Loucy (cell line): ENCODE results near the gene HABP4.

ENCODE experiments used
- H2AFZ ChIP-seq: fragments of 200-600 bp; sonication (generic); 2 replicates; pipeline ENCODE4 v1.6.0; 2016; ENCODE audit warnings: antibody characterized with exemption, mild to moderate bottlenecking, low read length, moderate library complexity
- H3F3A ChIP-seq: fragments of 200-600 bp; 2 replicates; pipeline ENCODE4 v1.6.0; 2016; ENCODE audit warnings: antibody characterized with exemption, low read depth, mild to moderate bottlenecking
- H3K27me3 ChIP-seq: fragments of 200-600 bp; sonication (generic); 2 replicates; pipeline ENCODE4 v1.6.1; 2014; ENCODE audit warnings: low read length, mild to moderate bottlenecking; ENCODE audit not compliant: insufficient read depth, poor library complexity, severe bottlenecking
- H3K36me3 ChIP-seq: fragments of 200-600 bp; sonication (generic); 2 replicates; pipeline ENCODE4 v1.6.1; 2016; ENCODE audit warnings: low read length; ENCODE audit not compliant: insufficient read depth
- H3K4me1 ChIP-seq: fragments of 200-600 bp; sonication (generic); 2 replicates; pipeline ENCODE4 v1.5.1; 2014; ENCODE audit warnings: low read length, mild to moderate bottlenecking; ENCODE audit not compliant: insufficient read depth, poor library complexity, severe bottlenecking
- H3K4me2 ChIP-seq: fragments of 200-600 bp; sonication (generic); 2 replicates; pipeline ENCODE4 v1.6.0; 2014; ENCODE audit warnings: antibody characterized with exemption, low read length, low read depth, mild to moderate bottlenecking; ENCODE audit not compliant: poor library complexity, severe bottlenecking
- H3K4me3 ChIP-seq: fragments of 200-600 bp; sonication (generic); 2 replicates; pipeline ENCODE4 v1.5.1; 2014; ENCODE audit warnings: low read length, mild to moderate bottlenecking, mixed read lengths; ENCODE audit not compliant: poor library complexity, severe bottlenecking
- H3K79me2 ChIP-seq: fragments of 200-600 bp; sonication (generic); 2 replicates; pipeline ENCODE4 v1.6.1; 2014; ENCODE audit warnings: low read length; ENCODE audit not compliant: insufficient read depth
- H3K9ac ChIP-seq: fragments of 200-600 bp; sonication (generic); 2 replicates; pipeline ENCODE4 v1.6.0; 2014; ENCODE audit warnings: mild to moderate bottlenecking, low read depth, low read length, moderate library complexity; ENCODE audit not compliant: poor library complexity, severe bottlenecking
- H3K9me2 ChIP-seq: fragments of 200-600 bp; sonication (generic); replicated peaks from 2 replicates; pipeline ENCODE4 v1.6.1; 2016; ENCODE audit warnings: low read depth, low read length, mixed read lengths
- H3K9me3 ChIP-seq: fragments of 200-600 bp; sonication (generic); 2 replicates; pipeline ENCODE4 v1.6.1; 2014; ENCODE audit warnings: mild to moderate bottlenecking, antibody characterized with exemption, low read length, low read depth; ENCODE audit not compliant: insufficient read depth
- H4K20me1 ChIP-seq: fragments of 200-600 bp; sonication (generic); 2 replicates; pipeline ENCODE4 v1.6.0; 2014; ENCODE audit warnings: antibody characterized with exemption, low read length, mild to moderate bottlenecking; ENCODE audit not compliant: insufficient read depth, poor library complexity, severe bottlenecking
- CTCF ChIP-seq: fragments of 200-600 bp; sonication (generic); conservative IDR thresholded peaks from 2 replicates; pipeline ENCODE4 v1.5.1; 2014; ENCODE audit warnings: mild to moderate bottlenecking, antibody characterized with exemption, low read length
- EZH2phosphoT487 ChIP-seq: fragments of 200-600 bp; IDR thresholded peaks from 2 replicates; pipeline ENCODE4 v1.6.1; 2018; ENCODE audit warnings: antibody characterized with exemption, mild to moderate bottlenecking, moderate library complexity, borderline replicate concordance

HABP4 gene

GRCh38 chr9:96485280-96485679 is 35.3 kb downstream of the HABP4 start:
- no peaks in the 10 kb centered on the region for H3K27me3 ChIP-seq
- H3F3A ChIP-seq = no peaks in the 10 kb centered on the region
- no peak overlapping the region for H2AFZ ChIP-seq
- H3K9me2 ChIP-seq = no peaks in the 10 kb centered on the region
- no peaks in the 10 kb centered on the region for H3K36me3 ChIP-seq
- H3K4me3 ChIP-seq = no peak overlapping the region
- H3K9me3 ChIP-seq = no peaks in the 10 kb centered on the region
- H3K79me2 ChIP-seq = no peaks in the 10 kb centered on the region
- no peak overlapping the region for H3K4me2 ChIP-seq
- TF ChIP-seq EZH2phosphoT487 (no peak), CTCF (no peak)
- no peaks in the 10 kb centered on the region for H4K20me1 ChIP-seq
- no peak overlapping the region for H3K9ac ChIP-seq
- H3K4me1 ChIP-seq = no peaks in the 10 kb centered on the region

GRCh38 chr9:96486386-96487028 is 36.5 kb downstream of the HABP4 start:
- no peaks in the 10 kb centered on the region for H3K27me3 ChIP-seq
- H3K79me2 ChIP-seq = no peaks in the 10 kb centered on the region
- H3K4me3 ChIP-seq = no peak overlapping the region
- no peaks in the 10 kb centered on the region for H4K20me1 ChIP-seq
- H3K9me3 ChIP-seq = no peaks in the 10 kb centered on the region
- H2AFZ ChIP-seq = no peak overlapping the region
- no peak for TF ChIP-seq CTCF
- no peaks in the 10 kb centered on the region for H3K9me2 ChIP-seq
- no peak overlapping the region for H3K4me2 ChIP-seq
- no peaks in the 10 kb centered on the region for H3F3A ChIP-seq
- no peaks in the 10 kb centered on the region for H3K36me3 ChIP-seq
- no peak overlapping the region for H3K9ac ChIP-seq
- H3K4me1 ChIP-seq = no peaks in the 10 kb centered on the region

GRCh38 chr9:96487029-96487396 is 37.0 kb downstream of the HABP4 start:
- H3K36me3 ChIP-seq = no peaks in the 10 kb centered on the region
- H3K9me2 ChIP-seq = no peaks in the 10 kb centered on the region
- H3K4me2 ChIP-seq = no peak overlapping the region
- TF ChIP-seq EZH2phosphoT487 (no peak), CTCF (no peak)
- H4K20me1 ChIP-seq = no peaks in the 10 kb centered on the region
- H3K4me1 ChIP-seq = no peaks in the 10 kb centered on the region
- H3F3A ChIP-seq = no peaks in the 10 kb centered on the region
- H3K9me3 ChIP-seq = no peaks in the 10 kb centered on the region
- no peaks in the 10 kb centered on the region for H3K79me2 ChIP-seq
- no peak overlapping the region for H2AFZ ChIP-seq
- no peak overlapping the region for H3K4me3 ChIP-seq
- H3K27me3 ChIP-seq = no peaks in the 10 kb centered on the region
- H3K9ac ChIP-seq = no peak overlapping the region
